Measurements from ENCODE around the gene CES4A. TPM values are rescaled to one million over a fixed set of nuclear protein-coding genes. Genes with fewer than 3 reads are reported as not detected.
A peak's percentile ranks its signal among the peaks of the same experiment; 100 is the strongest.

CES4A gene
- total RNA-seq, 2 donors from 2014 or later: 7.8 to 20.6 TPM

GRCh38 chr16:66948134-66948836 is 40.1 kb upstream of the CES4A start:
- Histone ChIP-seq H3K27ac (no peak overlapping the region), H3K9me3 (no peaks in the 10 kb centered on the region), H3K36me3 (peaks cover 8% of the 10 kb centered on the region), H3K4me3 (peak overlapping the region; percentile 31 to 56), H3K27me3 (no peaks in the 10 kb centered on the region), H3K4me1 (peaks cover 0 to 23% of the 10 kb centered on the region in 2 donors)
- no peak for TF ChIP-seq CTCF (IDR thresholded peaks at IDR 0.05)
- DNase-seq (ENCODE audit: low spot score): no peak

- no peak for DNase-seq (ENCODE audit: low spot score)
- H3K4me3 ChIP-seq: peak overlapping the region; percentile 31 to 56
- peaks cover 0 to 23% of the 10 kb centered on the region in 2 donors for H3K4me1 ChIP-seq
- H3K9me3 ChIP-seq: no peaks in the 10 kb centered on the region
- H3K27ac ChIP-seq: no peak overlapping the region
- H3K36me3 ChIP-seq: peaks cover 3% of the 10 kb centered on the region
- H3K27me3 ChIP-seq: no peaks in the 10 kb centered on the region
- TF ChIP-seq CTCF (IDR thresholded peaks at IDR 0.05): no peak
These were observed 39.6 kb upstream of the CES4A start for GRCh38 chr16:66948837-66949225.

- Histone ChIP-seq H3K4me3 (no peak overlapping the region), H3K36me3 (no peaks in the 10 kb centered on the region), H3K27me3 (no peaks in the 10 kb centered on the region), H3K4me1 (peaks cover 0 to 23% of the 10 kb centered on the region in 2 donors), H3K27ac (no peak overlapping the region), H3K9me3 (no peaks in the 10 kb centered on the region)
- DNase-seq (ENCODE audit: low spot score): no peak
- TF ChIP-seq CTCF (IDR thresholded peaks at IDR 0.05): no peak
These were observed 38.9 kb upstream of the CES4A start for GRCh38 chr16:66949472-66949871.

GRCh38 chr16:66950437-66950836 is 38.0 kb upstream of the CES4A start:
- H3K4me3 ChIP-seq: no peak overlapping the region
- peaks cover 0 to 23% of the 10 kb centered on the region in 2 donors for H3K4me1 ChIP-seq
- no peaks in the 10 kb centered on the region for H3K36me3 ChIP-seq

GRCh38 chr16:66950971-66951790 is 37.2 kb upstream of the CES4A start:
- H3K4me1 ChIP-seq: peaks cover 0 to 23% of the 10 kb centered on the region in 2 donors
- H3K36me3 ChIP-seq: no peaks in the 10 kb centered on the region
- TF ChIP-seq CTCF (IDR thresholded peaks at IDR 0.05): no peak
- H3K27ac ChIP-seq: no peak overlapping the region
- no peak for DNase-seq (ENCODE audit: low spot score)
- H3K9me3 ChIP-seq: no peaks in the 10 kb centered on the region
- no peaks in the 10 kb centered on the region for H3K27me3 ChIP-seq
- H3K4me3 ChIP-seq: no peak overlapping the region

More at GRCh38 chr16:66950437-66950836, 38.0 kb upstream of the CES4A start:
- no peak for TF ChIP-seq CTCF (IDR thresholded peaks at IDR 0.05)
- no peaks in the 10 kb centered on the region for H3K27me3 ChIP-seq
- no peak overlapping the region for H3K27ac ChIP-seq
- no peaks in the 10 kb centered on the region for H3K9me3 ChIP-seq
- DNase-seq (ENCODE audit: low spot score): no peak
